ENCODE data around the gene PINK1.

DNA sequence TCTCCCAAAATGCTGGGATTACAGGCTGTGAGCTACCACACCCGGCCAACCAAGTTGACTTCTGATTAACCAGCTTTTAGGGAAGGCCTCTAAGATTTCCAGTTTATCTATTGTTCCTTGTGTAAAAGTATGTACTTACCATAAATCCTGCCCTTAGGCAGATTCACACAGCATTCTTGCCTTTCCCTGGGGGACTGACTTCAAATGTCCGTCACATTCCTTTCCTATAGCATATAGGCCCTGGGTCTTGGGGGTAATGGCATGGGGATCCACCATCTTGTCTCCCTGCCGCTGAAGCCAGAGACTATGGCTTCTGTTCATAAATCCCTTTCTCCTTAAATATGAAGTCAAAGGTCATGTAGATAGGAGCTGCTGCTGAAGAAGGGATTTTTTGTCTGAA, 872 bp upstream of the PINK1 start:
- TF ChIP-seq GATA2 (IDR thresholded peaks at IDR 0.05; ENCODE audit: low read depth, low read length), result no peak
- no peak for TF ChIP-seq GATA3 (IDR thresholded peaks at IDR 0.05; ENCODE audit: low read depth, low read length)

All from SH-SY5Y (cell line).